Caki2 (cell line): Measurements from ENCODE around the gene MANBA. TPM values are rescaled to one million over a fixed set of nuclear protein-coding genes. Genes with fewer than 3 reads are reported as not detected.

ENCODE experiments used
- DNase-seq: peaks from one replicate; pipeline ENCODE4 v3.0.0-alpha.2; 2015; ENCODE audit warnings: low read depth
- in situ Hi-C: cut with HindIII; loops from 2 replicates; pipeline ENCODE4 v1.10.0; 2016; ENCODE audit warnings: low sequenced_read_pairs, low pct_unique_long_range_greater_than_20kb, mixed read lengths
- total RNA-seq: library from RNA; depleted of rRNA; stranded (reverse); fragments of >200 nt; shearing (Covaris generic); gene quantifications from 2 replicates; pipeline ENCODE4 v1.2.3, GENCODE V29; 2014; ENCODE audit warnings: low replicate concordance

The MANBA gene
- total RNA-seq, 1 experiment from 2014 or later: 17.8 TPM

- DNase-seq: no peak
- in situ Hi-C loops: no loop called here
These were observed 66.0 kb downstream of the MANBA start for GRCh38 chr4:102694791-102695190.

GRCh38 chr4:102693861-102694260 lies 66.9 kb downstream of the MANBA start:
- in situ Hi-C loops: no loop called here
- DNase-seq: no peak

- no peak for DNase-seq
- in situ Hi-C loops: no loop called here
These were observed 67.4 kb downstream of the MANBA start for GRCh38 chr4:102693262-102693850.

GRCh38 chr4:102692474-102692873 lies 68.3 kb downstream of the MANBA start:
- DNase-seq: no peak
- in situ Hi-C loops: no loop called here

GRCh38 chr4:102687982-102688433 lies 72.8 kb downstream of the MANBA start:
- in situ Hi-C loops: no loop called here
- no peak for DNase-seq

GRCh38 chr4:102687373-102687981 lies 73.3 kb downstream of the MANBA start:
- DNase-seq: peak; percentile 67
- in situ Hi-C loops: no loop called here

- in situ Hi-C loops: no loop called here
- DNase-seq: no peak
These were observed 75.0 kb downstream of the MANBA start for GRCh38 chr4:102685768-102686167.

- in situ Hi-C loops: no loop called here
- peak; percentile 54 for DNase-seq
These were observed 76.1 kb downstream of the MANBA start for GRCh38 chr4:102684610-102685052.

- DNase-seq: no peak
- in situ Hi-C loops: no loop called here
These were observed 76.7 kb downstream of the MANBA start for GRCh38 chr4:102683881-102684609.

- no peak for DNase-seq
- in situ Hi-C loops: no loop called here
These were observed 82.0 kb downstream of the MANBA start for GRCh38 chr4:102678695-102679335.

GRCh38 chr4:102678107-102678506 lies 82.7 kb downstream of the MANBA start:
- no peak for DNase-seq
- in situ Hi-C loops: no loop called here

GRCh38 chr4:102675141-102675540 lies 85.6 kb downstream of the MANBA start:
- in situ Hi-C loops: no loop called here
- DNase-seq: no peak

- DNase-seq: no peak
- in situ Hi-C loops: no loop called here
These were observed 93.8 kb downstream of the MANBA start for GRCh38 chr4:102667001-102667400.

- DNase-seq: no peak
- in situ Hi-C loops: no loop called here
These were observed 95.2 kb downstream of the MANBA start for GRCh38 chr4:102665527-102665926.

GRCh38 chr4:102663073-102663472 lies 97.7 kb downstream of the MANBA start:
- DNase-seq: no peak
- in situ Hi-C loops: no loop called here

- in situ Hi-C loops: no loop called here
- no peak for DNase-seq
These were observed 103.6 kb downstream of the MANBA start for GRCh38 chr4:102657206-102657605.

- DNase-seq: no peak
- in situ Hi-C loops: no loop called here
These were observed 113.7 kb downstream of the MANBA start for GRCh38 chr4:102647117-102647516.

GRCh38 chr4:102642631-102643298 lies 118.0 kb downstream of the MANBA start:
- no peak for DNase-seq
- in situ Hi-C loops: no loop called here

GRCh38 chr4:102641793-102642192 lies 119.0 kb downstream of the MANBA start:
- in situ Hi-C loops: no loop called here
- no peak for DNase-seq
